ENCODE results near the gene AKAP13. TPM values are rescaled to one million over a fixed set of nuclear protein-coding genes. Genes with fewer than 3 reads are reported as not detected.

AKAP13 gene
- total RNA-seq, 1 experiment from 2014 or later, result 47.3 TPM

DNA sequence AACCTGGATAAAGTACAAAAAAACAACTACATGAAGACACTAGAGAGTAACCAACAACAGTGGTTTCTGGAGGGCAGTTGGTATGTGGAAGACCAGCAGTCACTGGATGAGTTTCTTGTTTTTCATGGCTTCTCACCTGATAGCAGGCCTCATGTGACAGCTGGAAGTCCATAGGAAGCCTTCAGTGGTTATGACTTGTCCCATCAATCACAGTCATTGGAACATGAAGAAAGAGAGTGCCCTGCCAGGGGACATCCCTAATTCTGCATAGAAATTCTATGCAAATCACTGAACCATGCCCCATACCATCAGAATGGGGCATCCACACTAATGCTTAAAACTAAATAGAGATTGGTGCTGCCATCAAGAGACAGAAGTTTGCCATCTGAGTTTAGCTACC, 81.6 kb downstream of the AKAP13 start:
- Histone ChIP-seq H2BK20ac (ENCODE audit: low read depth, low read length, poor library complexity, severe bottlenecking) (no peak overlapping the region), H3K79me1 (ENCODE audit: insufficient read depth, low read depth, low read length, poor library complexity, severe bottlenecking) (peaks cover 3% of the 10 kb centered on the region), H2BK5ac (ENCODE audit: insufficient read length, low read length) (no peak overlapping the region), H3K79me2 (ENCODE audit: insufficient read depth, low read length) (peaks cover 2% of the 10 kb centered on the region; the same call in 1 of the 2 replicates), H3K4me2 (ENCODE audit: insufficient read depth, insufficient read length, low read length) (no peak overlapping the region), H2AFZ (ENCODE audit: low read length) (no peak overlapping the region), H3K4me1 (ENCODE audit: insufficient read depth, low read length) (no peaks in the 10 kb centered on the region), H3K23me2 (ENCODE audit: insufficient read length, low read depth, low read length, poor library complexity, severe bottlenecking) (no peaks in the 10 kb centered on the region), H3T11ph (ENCODE audit: low read length) (no peak overlapping the region), H2BK15ac (ENCODE audit: low read depth, low read length) (no peak overlapping the region), H2AK5ac (ENCODE audit: insufficient read length, low read length) (no peak overlapping the region), H3K18ac (ENCODE audit: insufficient read length, low read depth, low read length) (no peak overlapping the region), H3K9me3 (ENCODE audit: control insufficient read depth, low read depth, low read length) (no peaks in the 10 kb centered on the region), H4K91ac (ENCODE audit: insufficient read length, low read depth, low read length) (no peak overlapping the region), H2BK120ac (ENCODE audit: low read depth, low read length, poor library complexity, severe bottlenecking) (no peak overlapping the region), H3K27me3 (ENCODE audit: insufficient read depth, low read length) (no peaks in the 10 kb centered on the region), H3K27ac (ENCODE audit: insufficient read length, low read depth, low read length) (no peak overlapping the region), H3K4ac (ENCODE audit: low read depth, low read length) (no peak overlapping the region), H4K5ac (ENCODE audit: insufficient read length, low read depth, low read length) (no peak overlapping the region), H4K8ac (replicated peaks; ENCODE audit: insufficient read length, low read depth, low read length) (no peak overlapping the region), H3K14ac (ENCODE audit: insufficient read depth, low read length) (no peak overlapping the region), H3K23ac (ENCODE audit: insufficient read length, low read depth, low read length) (no peak overlapping the region), H4K20me1 (ENCODE audit: control insufficient read depth, insufficient read depth, insufficient read length) (no peaks in the 10 kb centered on the region), H3K56ac (ENCODE audit: insufficient read length, low read depth, low read length) (no peak overlapping the region), H3K9ac (ENCODE audit: extremely low read depth, insufficient read length, low read length) (no peak overlapping the region), H2BK12ac (ENCODE audit: insufficient read length, low read depth, low read length) (no peak overlapping the region)
- TF ChIP-seq, protein P1, sequence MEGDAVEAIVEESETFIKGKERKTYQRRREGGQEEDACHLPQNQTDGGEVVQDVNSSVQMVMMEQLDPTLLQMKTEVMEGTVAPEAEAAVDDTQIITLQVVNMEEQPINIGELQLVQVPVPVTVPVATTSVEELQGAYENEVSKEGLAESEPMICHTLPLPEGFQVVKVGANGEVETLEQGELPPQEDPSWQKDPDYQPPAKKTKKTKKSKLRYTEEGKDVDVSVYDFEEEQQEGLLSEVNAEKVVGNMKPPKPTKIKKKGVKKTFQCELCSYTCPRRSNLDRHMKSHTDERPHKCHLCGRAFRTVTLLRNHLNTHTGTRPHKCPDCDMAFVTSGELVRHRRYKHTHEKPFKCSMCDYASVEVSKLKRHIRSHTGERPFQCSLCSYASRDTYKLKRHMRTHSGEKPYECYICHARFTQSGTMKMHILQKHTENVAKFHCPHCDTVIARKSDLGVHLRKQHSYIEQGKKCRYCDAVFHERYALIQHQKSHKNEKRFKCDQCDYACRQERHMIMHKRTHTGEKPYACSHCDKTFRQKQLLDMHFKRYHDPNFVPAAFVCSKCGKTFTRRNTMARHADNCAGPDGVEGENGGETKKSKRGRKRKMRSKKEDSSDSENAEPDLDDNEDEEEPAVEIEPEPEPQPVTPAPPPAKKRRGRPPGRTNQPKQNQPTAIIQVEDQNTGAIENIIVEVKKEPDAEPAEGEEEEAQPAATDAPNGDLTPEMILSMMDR (conservative IDR thresholded peaks at IDR 0.05), result no peak
- H3K36me3 Mint-ChIP-seq (ENCODE audit: insufficient read depth in 1 of 3, low read depth in 3 of 3), result peaks cover 0 to 6% (median 0%) of the 10 kb centered on the region in 3 experiments; a peak in 3 of 7 replicates
- no peaks in the 10 kb centered on the region for H3K27me3 Mint-ChIP-seq (ENCODE audit: low read depth)
- H3K4me1 Mint-ChIP-seq, result peaks cover 32 to 34% of the 10 kb centered on the region in 2 experiments
- no peaks in the 10 kb centered on the region; a peak in 2 of 5 replicates for H3K9me3 Mint-ChIP-seq
- DNase-seq, result no peak
- H3K4me3 Mint-ChIP-seq, result no peak overlapping the region
- H3K27ac Mint-ChIP-seq, result no peak overlapping the region
